BE2C (cell line): ENCODE data around the gene ZNF646.
A peak's percentile ranks its signal among the peaks of the same experiment; 100 is the strongest.

Source experiments
- DNase-seq: peaks from one replicate; pipeline ENCODE4 v3.0.0-alpha.2; 2020
- H3K27me3 ChIP-seq: fragments of 250-450 bp; sonication (Bioruptor Pico); 2 replicates; pipeline ENCODE4 v1.5.1; 2020; ENCODE audit warnings: mild to moderate bottlenecking
- H3K36me3 ChIP-seq: fragments of 250-450 bp; sonication (Bioruptor Pico); 2 replicates; pipeline ENCODE4 v1.5.1; 2020; ENCODE audit warnings: mild to moderate bottlenecking
- H3K4me1 ChIP-seq: fragments of 250-450 bp; sonication (Bioruptor Pico); 2 replicates; pipeline ENCODE4 v1.5.1; 2020
- H3K4me3 ChIP-seq: 2 replicates; pipeline ENCODE4 v1.5.1; 2011; ENCODE audit warnings: low read depth, low read length
- H3K9me3 ChIP-seq: fragments of 250-450 bp; sonication (Bioruptor Pico); 2 replicates; pipeline ENCODE4 v1.5.1; 2020
- TF ChIP-seq, protein P1 (sequence below): IDR thresholded peaks from 2 replicates; pipeline ENCODE4 v1.5.1; 2012; ENCODE audit warnings: mild to moderate bottlenecking, low read depth, low read length

The ZNF646 gene

DNA sequence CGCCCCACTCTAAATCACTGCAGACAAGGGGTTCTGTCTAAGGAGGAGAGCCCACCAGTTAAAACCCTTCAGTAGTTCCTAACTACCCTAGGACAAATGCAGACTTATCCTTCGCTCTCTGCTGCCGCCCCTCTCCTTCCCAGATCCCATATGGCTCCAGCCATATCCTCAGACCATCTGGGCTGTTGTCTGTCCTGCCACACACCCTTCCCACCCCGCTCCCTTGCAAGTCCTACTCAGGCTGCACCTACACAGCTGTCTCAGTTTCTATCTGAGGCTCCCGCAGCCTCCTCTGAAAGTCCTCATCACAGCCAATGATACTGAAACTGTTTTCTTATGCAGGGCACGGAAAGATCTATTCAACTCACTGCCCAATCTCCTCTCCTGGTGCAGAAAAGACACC is 33.2 kb downstream of the ZNF646 start:
- Histone ChIP-seq H3K27me3 (no peaks in the 10 kb centered on the region), H3K4me3 (peak overlapping the region; percentile 90), H3K36me3 (peaks cover 34% of the 10 kb centered on the region), H3K9me3 (no peaks in the 10 kb centered on the region), H3K4me1 (no peaks in the 10 kb centered on the region; the same call in 1 of the 2 replicates)
- TF ChIP-seq, protein P1, sequence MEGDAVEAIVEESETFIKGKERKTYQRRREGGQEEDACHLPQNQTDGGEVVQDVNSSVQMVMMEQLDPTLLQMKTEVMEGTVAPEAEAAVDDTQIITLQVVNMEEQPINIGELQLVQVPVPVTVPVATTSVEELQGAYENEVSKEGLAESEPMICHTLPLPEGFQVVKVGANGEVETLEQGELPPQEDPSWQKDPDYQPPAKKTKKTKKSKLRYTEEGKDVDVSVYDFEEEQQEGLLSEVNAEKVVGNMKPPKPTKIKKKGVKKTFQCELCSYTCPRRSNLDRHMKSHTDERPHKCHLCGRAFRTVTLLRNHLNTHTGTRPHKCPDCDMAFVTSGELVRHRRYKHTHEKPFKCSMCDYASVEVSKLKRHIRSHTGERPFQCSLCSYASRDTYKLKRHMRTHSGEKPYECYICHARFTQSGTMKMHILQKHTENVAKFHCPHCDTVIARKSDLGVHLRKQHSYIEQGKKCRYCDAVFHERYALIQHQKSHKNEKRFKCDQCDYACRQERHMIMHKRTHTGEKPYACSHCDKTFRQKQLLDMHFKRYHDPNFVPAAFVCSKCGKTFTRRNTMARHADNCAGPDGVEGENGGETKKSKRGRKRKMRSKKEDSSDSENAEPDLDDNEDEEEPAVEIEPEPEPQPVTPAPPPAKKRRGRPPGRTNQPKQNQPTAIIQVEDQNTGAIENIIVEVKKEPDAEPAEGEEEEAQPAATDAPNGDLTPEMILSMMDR: no peak
- no peak for DNase-seq

DNA sequence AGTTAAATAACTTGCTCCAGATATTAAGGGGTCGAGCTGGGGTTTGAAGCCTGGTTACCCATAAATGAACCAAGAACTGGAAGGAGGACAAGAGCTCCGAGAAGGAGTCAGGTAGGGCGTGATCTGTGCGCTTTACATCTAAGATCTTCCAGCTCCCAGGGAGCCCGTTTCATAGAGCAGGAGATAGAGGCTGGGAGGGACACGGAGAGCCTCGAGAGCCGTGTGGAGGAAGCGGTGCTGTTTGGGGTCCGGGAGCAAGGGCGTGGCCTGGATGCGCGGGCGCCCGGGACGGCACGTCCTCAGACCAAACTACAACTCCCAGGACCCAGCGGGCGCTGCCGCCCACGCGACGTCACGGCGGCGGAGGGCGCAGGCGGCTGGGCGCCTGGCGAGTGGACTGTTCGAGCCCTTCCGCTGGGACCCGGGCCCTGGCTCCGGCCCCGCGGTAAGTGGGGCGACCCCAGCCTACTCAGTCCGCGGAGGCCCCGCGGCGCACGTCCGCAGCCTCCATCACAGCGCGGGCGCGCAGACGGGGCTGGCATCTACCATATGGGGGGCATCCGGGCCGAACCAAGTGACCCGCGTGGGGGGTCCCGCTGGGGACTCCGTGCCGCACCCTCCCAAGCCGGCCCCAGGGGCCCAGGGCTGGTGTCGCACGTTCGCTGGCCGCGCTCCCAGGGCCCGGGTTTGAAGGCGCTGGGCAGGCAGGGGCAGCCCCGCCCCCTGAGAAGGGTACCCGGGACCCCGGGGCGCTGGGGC is 34.0 kb downstream of the ZNF646 start, which contains the start of gene BCKDK:
TSS of gene BCKDK (plus strand) at position 352 of the 759 bp plus-strand sequence. CDS start 838 bp downstream, outside the sequence.
- DNase-seq: peak; percentile 83
- Histone ChIP-seq H3K4me3 (peak within 1 kb of the TSS; percentile 90), H3K9me3 (no peaks in the 10 kb centered on the region), H3K4me1 (no peaks in the 10 kb centered on the region; the same call in 1 of the 2 replicates), H3K27me3 (no peaks in the 10 kb centered on the region), H3K36me3 (peaks cover 34% of the 10 kb centered on the region)
- TF ChIP-seq, protein P1: no peak

DNA sequence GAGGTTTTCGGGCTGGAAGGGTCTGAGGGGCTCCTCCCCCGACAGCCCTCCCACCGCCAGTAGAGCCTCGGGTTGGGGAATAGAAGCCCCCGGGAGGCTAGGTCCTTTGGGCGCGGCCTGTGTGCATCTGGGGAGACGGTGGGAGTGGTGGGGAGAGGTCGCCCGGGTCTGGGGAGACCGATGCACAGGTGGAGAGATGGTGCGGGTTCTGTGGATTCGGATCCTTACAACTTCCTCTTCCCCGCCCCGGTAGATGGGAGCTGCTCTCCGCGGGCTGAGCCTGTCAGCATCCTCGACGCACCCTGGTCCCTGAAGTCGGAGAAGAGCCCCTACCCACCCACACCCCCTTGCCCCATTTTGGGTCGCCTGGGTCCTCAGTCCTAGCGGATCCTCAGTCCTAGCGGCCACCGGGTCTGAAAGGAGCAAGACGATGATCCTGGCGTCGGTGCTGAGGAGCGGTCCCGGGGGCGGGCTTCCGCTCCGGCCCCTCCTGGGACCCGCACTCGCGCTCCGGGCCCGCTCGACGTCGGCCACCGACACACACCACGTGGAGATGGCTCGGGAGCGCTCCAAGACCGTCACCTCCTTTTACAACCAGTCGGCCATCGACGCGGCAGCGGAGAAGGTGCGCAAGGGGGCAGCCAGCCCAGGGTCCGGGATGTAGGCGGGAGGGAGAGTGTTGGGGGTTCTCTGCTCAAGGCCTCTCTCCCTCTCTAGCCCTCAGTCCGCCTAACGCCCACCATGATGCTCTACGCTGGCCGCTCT is 34.8 kb downstream of the ZNF646 start:
- Histone ChIP-seq H3K4me1 (no peaks in the 10 kb centered on the region; the same call in 1 of the 2 replicates), H3K4me3 (peak overlapping the region; percentile 90), H3K27me3 (no peaks in the 10 kb centered on the region), H3K36me3 (peaks cover 34% of the 10 kb centered on the region), H3K9me3 (no peaks in the 10 kb centered on the region)
- no peak for DNase-seq
- TF ChIP-seq, protein P1: no peak

DNA sequence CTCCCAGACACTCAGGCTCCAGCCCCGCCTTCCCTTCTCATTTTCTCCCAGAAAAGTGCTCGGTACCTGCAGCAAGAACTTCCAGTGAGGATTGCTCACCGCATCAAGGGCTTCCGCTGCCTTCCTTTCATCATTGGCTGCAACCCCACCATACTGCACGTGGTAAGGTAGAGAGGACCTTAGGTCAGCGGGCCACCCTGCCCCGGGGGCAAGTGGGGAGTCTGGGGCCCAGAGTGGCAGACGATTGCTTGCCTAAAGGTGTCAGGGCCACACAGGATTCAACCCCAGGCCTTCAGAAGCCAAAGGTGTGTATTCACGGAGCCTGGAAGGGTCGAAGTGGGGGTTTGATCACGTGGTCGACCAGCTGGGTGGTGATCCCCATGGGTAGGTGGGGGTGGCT is 35.4 kb downstream of the ZNF646 start:
- Histone ChIP-seq H3K27me3 (no peaks in the 10 kb centered on the region), H3K9me3 (no peaks in the 10 kb centered on the region), H3K4me1 (no peaks in the 10 kb centered on the region; the same call in 1 of the 2 replicates), H3K4me3 (no peak overlapping the region), H3K36me3 (peaks cover 34% of the 10 kb centered on the region)
- no peak for DNase-seq
- TF ChIP-seq, protein P1: no peak

DNA sequence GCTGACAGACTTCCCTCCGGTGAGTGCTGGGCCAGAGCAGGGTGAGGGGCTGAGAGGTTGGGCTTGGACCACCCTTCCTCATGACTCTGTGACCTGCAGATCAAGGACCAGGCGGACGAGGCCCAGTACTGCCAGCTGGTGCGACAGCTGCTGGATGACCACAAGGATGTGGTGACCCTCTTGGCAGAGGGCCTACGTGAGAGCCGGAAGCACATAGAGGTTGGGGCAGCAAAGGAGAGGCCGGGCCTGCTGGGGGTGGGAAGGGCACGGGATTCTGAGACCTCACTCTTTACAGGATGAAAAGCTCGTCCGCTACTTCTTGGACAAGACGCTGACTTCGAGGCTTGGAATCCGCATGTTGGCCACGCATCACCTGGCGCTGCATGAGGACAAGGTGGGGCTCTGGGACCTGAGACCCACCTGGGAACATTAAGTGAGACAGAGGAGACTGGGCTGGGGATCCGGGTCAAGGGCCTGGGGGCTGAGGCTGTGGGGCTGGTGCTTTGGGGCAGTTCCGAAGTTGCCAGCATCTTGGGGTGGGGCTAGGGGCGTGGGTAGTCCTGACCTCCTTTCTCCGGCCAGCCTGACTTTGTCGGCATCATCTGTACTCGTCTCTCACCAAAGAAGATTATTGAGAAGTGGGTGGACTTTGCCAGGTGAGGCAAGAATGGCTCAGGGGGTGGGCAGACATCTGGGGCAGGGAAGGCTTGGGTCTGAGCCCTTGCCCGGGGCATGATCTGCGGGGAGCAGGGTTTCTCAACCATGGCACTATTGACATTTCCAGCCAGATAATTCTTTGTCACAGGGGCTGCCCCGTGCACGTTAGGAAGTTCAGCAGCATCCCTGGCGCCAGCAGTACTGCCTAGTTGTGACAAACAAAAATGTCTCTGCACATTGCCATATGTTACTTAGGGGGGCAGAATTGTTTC is 36.1 kb downstream of the ZNF646 start:
- H3K9me3 ChIP-seq: no peaks in the 10 kb centered on the region
- no peaks in the 10 kb centered on the region; the same call in 1 of the 2 replicates for H3K4me1 ChIP-seq
- H3K36me3 ChIP-seq: peaks cover 34% of the 10 kb centered on the region
- DNase-seq: no peak
- TF ChIP-seq, protein P1: no peak
- H3K4me3 ChIP-seq: no peak overlapping the region
- no peaks in the 10 kb centered on the region for H3K27me3 ChIP-seq
